Ishikawa (cell line): Measurements from ENCODE around the gene HERC2.

Experiments
- EP300 ChIP-seq: IDR thresholded peaks from 2 replicates; pipeline ENCODE4 v1.6.1; 2012; ENCODE audit warnings: borderline replicate concordance
- RAD21 ChIP-seq: IDR thresholded peaks from 2 replicates; pipeline ENCODE4 v1.6.1; 2012; ENCODE audit warnings: low read depth
- TAF1 ChIP-seq: IDR thresholded peaks from 2 replicates; pipeline ENCODE4 v1.6.1; 2012; ENCODE audit warnings: low read depth, mild to moderate bottlenecking
- TCF12 ChIP-seq: IDR thresholded peaks from 2 replicates; pipeline ENCODE4 v1.6.1; 2012; ENCODE audit warnings: low read depth

- TF ChIP-seq TAF1 (no peak), TCF12 (no peak), EP300 (no peak), RAD21 (no peak)
Observed at GRCh38 chr15:28107111-28107903, 214.7 kb downstream of the HERC2 start.
